Measurements from ENCODE around the gene SPIB. TPM values are rescaled to one million over a fixed set of nuclear protein-coding genes. Genes with fewer than 3 reads are reported as not detected.

SPIB gene
- total RNA-seq, 1 donor from 2014 or later: not detected

- peaks cover 14% of the 10 kb centered on the region for H3K36me3 Mint-ChIP-seq
- no peak overlapping the region for H3K27ac Mint-ChIP-seq
- H3K27ac ChIP-seq: no peak overlapping the region
- peaks cover 32% of the 10 kb centered on the region for H3K79me2 ChIP-seq (ENCODE audit: low read depth)
- DNase-seq (ENCODE audit: low spot score): no peak
- peak overlapping the region; percentile 98 for H3K4me3 Mint-ChIP-seq
- no peaks in the 10 kb centered on the region for H3K36me3 ChIP-seq
- H3K9me3 ChIP-seq (ENCODE audit: low read depth): no peaks in the 10 kb centered on the region
- peak overlapping the region; percentile 27 for H2AFZ ChIP-seq (replicated peaks)
- no peaks in the 10 kb centered on the region for H3K27me3 ChIP-seq
- no peak for TF ChIP-seq EZH2phosphoT487 (IDR thresholded peaks at IDR 0.05)
- TF ChIP-seq EZH2 (IDR thresholded peaks at IDR 0.05): no peak
- no peak for TF ChIP-seq CTCF (IDR thresholded peaks at IDR 0.05)
- peaks cover 12% of the 10 kb centered on the region for H3K4me1 Mint-ChIP-seq
- H3K4me2 ChIP-seq: no peak overlapping the region
- H4K20me1 ChIP-seq (ENCODE audit: low read depth): peaks cover 14% of the 10 kb centered on the region
- H3K4me3 ChIP-seq: peak overlapping the region; percentile 69
- H3K9ac ChIP-seq: no peak overlapping the region
- H3K27me3 Mint-ChIP-seq (ENCODE audit: insufficient read depth, low read depth): peaks cover 15% of the 10 kb centered on the region
- peaks cover 19% of the 10 kb centered on the region for H3K9me3 Mint-ChIP-seq
- peaks cover 32% of the 10 kb centered on the region for H3F3A ChIP-seq (ENCODE audit: low read depth)
- peaks cover 4% of the 10 kb centered on the region for H3K4me1 ChIP-seq
These were observed 57.0 kb downstream of the SPIB start for GRCh38 chr19:50475736-50476223.

GRCh38 chr19:50476224-50476906 lies 57.6 kb downstream of the SPIB start, which contains the start of the genes EMC10 and GARIN5A:
Gene EMC10, plus strand, starts transcription at chr19:50476507. Its CDS starts 38 bp downstream, at chr19:50476545.
Gene GARIN5A, minus strand, starts transcription at chr19:50476848. Its CDS starts 460 bp downstream, at chr19:50476388.
- H3K27me3 ChIP-seq: no peaks in the 10 kb centered on the region
- H3K4me3 ChIP-seq: peak within 1 kb of the TSS; percentile 69
- Mint-ChIP-seq H3K4me3 (peak within 1 kb of the TSS; percentile 98), H3K36me3 (peaks cover 16% of the 10 kb centered on the region), H3K27me3 (ENCODE audit: insufficient read depth, low read depth) (peaks cover 13% of the 10 kb centered on the region), H3K9me3 (peaks cover 19% of the 10 kb centered on the region), H3K27ac (peak within 1 kb of the TSS; percentile 89), H3K4me1 (peaks cover 12% of the 10 kb centered on the region)
- no peak for TF ChIP-seq CTCF (IDR thresholded peaks at IDR 0.05)
- TF ChIP-seq EZH2phosphoT487 (IDR thresholded peaks at IDR 0.05): no peak
- no peak for TF ChIP-seq EZH2 (IDR thresholded peaks at IDR 0.05)
- H3K79me2 ChIP-seq (ENCODE audit: low read depth): peaks cover 32% of the 10 kb centered on the region
- H3K9ac ChIP-seq: peak within 1 kb of the TSS; percentile 68
- peak within 1 kb of the TSS; percentile 80 for H3K27ac ChIP-seq
- peaks cover 14% of the 10 kb centered on the region for H4K20me1 ChIP-seq (ENCODE audit: low read depth)
- H3K4me1 ChIP-seq: peaks cover 4% of the 10 kb centered on the region
- peak; percentile 96 for DNase-seq (ENCODE audit: low spot score)
- peak within 1 kb of the TSS; percentile 84 for H3K4me2 ChIP-seq
- H2AFZ ChIP-seq (replicated peaks): peak within 1 kb of the TSS; percentile 71
- no peaks in the 10 kb centered on the region for H3K9me3 ChIP-seq (ENCODE audit: low read depth)
- peaks cover 31% of the 10 kb centered on the region for H3F3A ChIP-seq (ENCODE audit: low read depth)
- H3K36me3 ChIP-seq: no peaks in the 10 kb centered on the region

GRCh38 chr19:50476907-50477238 lies 58.1 kb downstream of the SPIB start:
- no peak for DNase-seq (ENCODE audit: low spot score)
- peaks cover 12% of the 10 kb centered on the region for H3K4me1 Mint-ChIP-seq
- peaks cover 4% of the 10 kb centered on the region for H3K4me1 ChIP-seq
- H3K27ac Mint-ChIP-seq: peak overlapping the region; percentile 89
- H3K36me3 ChIP-seq: no peaks in the 10 kb centered on the region
- H2AFZ ChIP-seq (replicated peaks): peak overlapping the region; percentile 71
- peak overlapping the region; percentile 69 for H3K4me3 ChIP-seq
- H3F3A ChIP-seq (ENCODE audit: low read depth): peaks cover 26% of the 10 kb centered on the region
- no peaks in the 10 kb centered on the region for H3K9me3 ChIP-seq (ENCODE audit: low read depth)
- no peaks in the 10 kb centered on the region for H3K27me3 ChIP-seq
- H4K20me1 ChIP-seq (ENCODE audit: low read depth): peaks cover 14% of the 10 kb centered on the region
- peaks cover 32% of the 10 kb centered on the region for H3K79me2 ChIP-seq (ENCODE audit: low read depth)
- H3K4me3 Mint-ChIP-seq: peak overlapping the region; percentile 98
- H3K27me3 Mint-ChIP-seq (ENCODE audit: insufficient read depth, low read depth): peaks cover 12% of the 10 kb centered on the region
- H3K9ac ChIP-seq: peak overlapping the region; percentile 68
- TF ChIP-seq CTCF (IDR thresholded peaks at IDR 0.05) (no peak), EZH2 (IDR thresholded peaks at IDR 0.05) (no peak), EZH2phosphoT487 (IDR thresholded peaks at IDR 0.05) (no peak)
- H3K4me2 ChIP-seq: peak overlapping the region; percentile 84
- peaks cover 16% of the 10 kb centered on the region for H3K36me3 Mint-ChIP-seq
- H3K27ac ChIP-seq: peak overlapping the region; percentile 80
- H3K9me3 Mint-ChIP-seq: peaks cover 19% of the 10 kb centered on the region

All from neural progenitor cell (in vitro differentiated cells).